ENCODE data around the gene SLC30A2.

Gene SLC30A2

DNA sequence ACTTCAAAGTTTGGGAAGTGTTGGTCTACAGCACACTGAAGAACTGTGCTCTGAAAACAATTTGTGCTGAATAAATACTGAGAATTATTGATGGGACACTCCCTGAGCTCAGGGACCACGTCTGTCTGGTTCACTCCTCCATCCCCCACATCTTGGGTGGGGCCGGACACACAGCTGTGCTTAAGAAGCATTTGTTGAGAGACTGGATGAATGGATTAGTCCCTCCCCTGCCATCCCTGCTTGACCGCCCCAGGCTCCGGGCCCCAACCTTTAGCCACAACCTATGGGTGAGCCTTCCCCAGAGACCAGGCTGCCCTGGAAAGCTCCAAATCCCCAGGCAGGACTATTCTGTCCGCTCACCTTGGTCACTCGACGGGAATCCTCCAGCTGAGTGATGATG lies 14.0 kb upstream of the SLC30A2 start:
- Mint-ChIP-seq H3K27me3 (peaks cover 72% of the 10 kb centered on the region), H3K9me3 (no peaks in the 10 kb centered on the region), H3K27ac (no peak overlapping the region), H3K4me1 (no peaks in the 10 kb centered on the region), H3K36me3 (no peaks in the 10 kb centered on the region), H3K4me3 (no peak overlapping the region)
- DNase-seq: no peak
- CTCF ChIA-PET: no interaction called here

- H3K4me3 Mint-ChIP-seq: no peak overlapping the region
- no peaks in the 10 kb centered on the region for H3K4me1 Mint-ChIP-seq
- H3K27me3 Mint-ChIP-seq: peaks cover 79% of the 10 kb centered on the region
- no peak overlapping the region for H3K27ac Mint-ChIP-seq
- CTCF ChIA-PET: no interaction called here
- DNase-seq: no peak
- H3K9me3 Mint-ChIP-seq: no peaks in the 10 kb centered on the region
- H3K36me3 Mint-ChIP-seq: no peaks in the 10 kb centered on the region
Measured at GRCh38 chr1:26058052-26058595, 12.2 kb upstream of the SLC30A2 start.

DNA sequence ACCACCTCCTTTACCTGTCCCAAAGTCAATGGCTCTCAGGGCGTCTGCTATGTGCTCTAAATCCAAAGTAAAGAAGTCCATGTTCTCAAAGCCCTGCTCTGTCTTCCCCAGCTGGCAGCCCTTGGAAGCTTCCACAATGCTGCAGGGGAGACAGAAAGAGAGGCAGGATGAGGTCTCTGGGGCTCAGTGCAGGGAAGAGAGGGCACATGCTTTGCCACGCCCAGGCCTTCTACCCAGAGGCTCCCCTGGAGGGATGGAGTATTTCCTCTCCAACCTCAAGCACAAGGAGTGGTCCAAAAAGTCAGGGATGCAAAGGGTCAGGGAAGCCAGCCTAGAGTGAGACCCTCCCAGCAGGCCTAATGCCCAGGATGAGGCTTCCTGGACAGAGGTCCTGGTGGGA lies 11.3 kb upstream of the SLC30A2 start:
- Mint-ChIP-seq H3K36me3 (no peaks in the 10 kb centered on the region), H3K4me1 (no peaks in the 10 kb centered on the region), H3K9me3 (no peaks in the 10 kb centered on the region), H3K27ac (no peak overlapping the region), H3K27me3 (peaks cover 80% of the 10 kb centered on the region), H3K4me3 (no peak overlapping the region)
- CTCF ChIA-PET: no interaction called here
- DNase-seq: no peak

DNA sequence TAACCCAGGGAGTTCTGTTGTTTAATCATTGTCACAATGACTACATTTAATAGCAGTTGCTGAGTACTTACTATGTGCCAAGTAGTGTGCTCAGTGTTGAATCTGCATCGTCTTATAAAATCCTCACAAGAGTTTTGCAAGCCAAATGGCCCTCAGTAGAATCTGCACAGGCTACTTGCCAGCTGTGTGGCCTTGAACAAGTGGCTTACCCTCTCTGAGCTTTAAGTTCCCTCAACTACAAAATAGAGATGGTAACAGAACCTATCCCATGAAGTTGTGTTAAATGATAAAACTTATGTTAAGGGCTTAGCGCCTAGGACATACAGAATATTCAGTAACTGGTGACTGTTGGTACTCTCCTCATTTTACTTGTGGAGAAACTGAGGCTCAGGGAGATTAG lies 9.1 kb upstream of the SLC30A2 start:
- H3K4me3 Mint-ChIP-seq: no peak overlapping the region
- no peak overlapping the region for H3K27ac Mint-ChIP-seq
- peaks cover 7% of the 10 kb centered on the region for H3K4me1 Mint-ChIP-seq
- CTCF ChIA-PET: no interaction called here
- peaks cover 84% of the 10 kb centered on the region for H3K27me3 Mint-ChIP-seq
- no peaks in the 10 kb centered on the region for H3K36me3 Mint-ChIP-seq
- no peaks in the 10 kb centered on the region for H3K9me3 Mint-ChIP-seq
- no peak for DNase-seq

- CTCF ChIA-PET: no interaction called here
- peaks cover 84% of the 10 kb centered on the region for H3K27me3 Mint-ChIP-seq
- H3K4me1 Mint-ChIP-seq: peaks cover 7% of the 10 kb centered on the region
- no peak overlapping the region for H3K27ac Mint-ChIP-seq
- H3K9me3 Mint-ChIP-seq: no peaks in the 10 kb centered on the region
- no peak for DNase-seq
- H3K36me3 Mint-ChIP-seq: no peaks in the 10 kb centered on the region
- H3K4me3 Mint-ChIP-seq: no peak overlapping the region
Measured at GRCh38 chr1:26053718-26054560, 8.0 kb upstream of the SLC30A2 start.

DNA sequence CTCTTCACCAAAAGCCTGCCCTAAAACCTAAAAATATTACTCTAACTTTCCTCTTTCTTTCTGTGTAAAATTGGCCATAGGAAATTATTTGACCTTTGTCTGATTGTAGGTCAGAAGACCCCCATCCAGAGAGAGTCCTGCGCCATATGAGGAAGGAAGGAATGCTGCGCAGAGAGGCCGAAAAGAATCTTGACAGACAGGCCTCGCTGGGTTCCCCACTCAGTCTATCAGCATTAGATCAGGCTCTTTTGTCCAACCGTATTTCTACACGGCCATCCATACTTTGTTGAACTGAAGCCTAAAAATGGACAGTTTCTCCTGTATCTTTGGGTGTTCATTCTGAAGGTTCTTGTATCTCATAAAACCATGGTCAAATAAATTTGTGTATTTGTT lies 4.3 kb upstream of the SLC30A2 start:
- no peaks in the 10 kb centered on the region for H3K36me3 Mint-ChIP-seq
- no peak for DNase-seq
- no peak overlapping the region for H3K27ac Mint-ChIP-seq
- CTCF ChIA-PET: no interaction called here
- no peaks in the 10 kb centered on the region for H3K9me3 Mint-ChIP-seq
- H3K27me3 Mint-ChIP-seq: peaks cover 94% of the 10 kb centered on the region
- H3K4me3 Mint-ChIP-seq: no peak overlapping the region
- peaks cover 8% of the 10 kb centered on the region for H3K4me1 Mint-ChIP-seq

GRCh38 chr1:26049531-26050247 lies 3.8 kb upstream of the SLC30A2 start:
- Mint-ChIP-seq H3K4me1 (peaks cover 10% of the 10 kb centered on the region), H3K27me3 (peaks cover 94% of the 10 kb centered on the region), H3K9me3 (no peaks in the 10 kb centered on the region), H3K36me3 (no peaks in the 10 kb centered on the region), H3K27ac (no peak overlapping the region), H3K4me3 (no peak overlapping the region)
- CTCF ChIA-PET: no interaction called here
- no peak for DNase-seq

- CTCF ChIA-PET: interaction anchor here (1.6 kb wide), 1 partner anchor 11 kb away, joined by 4 read pairs; no protein-coding TSS in a partner anchor
- peaks cover 97% of the 10 kb centered on the region for H3K27me3 Mint-ChIP-seq
Measured at GRCh38 chr1:26047278-26047874, 1.5 kb upstream of the SLC30A2 start.

GRCh38 chr1:26046246-26047095 lies 553 bp upstream of the SLC30A2 start:
- CTCF ChIA-PET: interaction anchor here (1.6 kb wide), 1 partner anchor 10 kb away, joined by 4 read pairs; no protein-coding TSS in a partner anchor
- H3K27me3 Mint-ChIP-seq: peaks cover 98% of the 10 kb centered on the region
- H3K27ac Mint-ChIP-seq: no peak overlapping the region
- H3K36me3 Mint-ChIP-seq: no peaks in the 10 kb centered on the region
- peaks cover 10% of the 10 kb centered on the region for H3K4me1 Mint-ChIP-seq
- no peak overlapping the region for H3K4me3 Mint-ChIP-seq
- no peaks in the 10 kb centered on the region for H3K9me3 Mint-ChIP-seq
- no peak for DNase-seq

More at GRCh38 chr1:26047278-26047874, 1.5 kb upstream of the SLC30A2 start:
- H3K27ac Mint-ChIP-seq: no peak overlapping the region
- peaks cover 10% of the 10 kb centered on the region for H3K4me1 Mint-ChIP-seq
- no peaks in the 10 kb centered on the region for H3K9me3 Mint-ChIP-seq
- H3K36me3 Mint-ChIP-seq: no peaks in the 10 kb centered on the region
- no peak for DNase-seq
- H3K4me3 Mint-ChIP-seq: no peak overlapping the region

DNA sequence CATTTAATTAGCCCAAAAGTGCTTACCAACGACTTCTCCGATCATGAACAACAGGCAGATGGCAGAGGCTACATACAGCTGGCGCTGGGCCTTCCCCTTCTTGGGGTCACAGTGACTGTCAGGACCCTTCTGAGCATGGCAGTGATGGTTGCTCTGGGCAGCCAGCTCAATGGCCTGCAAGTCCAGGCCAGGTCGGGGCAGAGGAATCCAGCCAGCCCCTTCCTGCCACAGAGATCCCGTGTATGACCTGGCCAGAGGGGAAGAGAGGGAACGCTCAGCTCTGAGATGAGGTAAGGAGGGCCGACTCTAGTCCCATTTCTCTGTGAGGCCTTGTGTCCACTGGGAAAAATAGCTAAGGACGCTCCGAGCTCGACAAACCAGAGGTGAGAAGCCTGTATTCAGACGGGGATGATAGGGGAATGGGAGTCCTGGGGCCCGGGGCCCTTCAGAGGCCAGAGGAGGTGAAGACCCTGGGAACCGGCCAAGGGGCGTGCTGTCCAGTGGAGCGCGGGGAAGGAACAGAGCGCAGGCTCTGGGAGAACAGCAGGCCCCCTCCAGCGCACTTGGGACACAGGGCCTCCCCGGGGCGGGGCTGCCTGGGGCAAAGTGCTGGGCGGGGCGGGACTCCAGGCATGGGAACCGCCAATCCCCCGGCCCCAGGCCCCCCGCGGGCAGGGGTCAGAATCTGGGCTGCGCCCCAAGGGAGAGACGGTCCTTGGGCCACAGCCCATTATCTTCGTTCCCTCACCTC lies 772 bp downstream of the SLC30A2 start:
- Mint-ChIP-seq H3K36me3 (no peaks in the 10 kb centered on the region), H3K9me3 (no peaks in the 10 kb centered on the region), H3K4me1 (peaks cover 3% of the 10 kb centered on the region), H3K27me3 (peaks cover 94% of the 10 kb centered on the region), H3K27ac (no peak overlapping the region), H3K4me3 (no peak overlapping the region)
- no peak for DNase-seq
- CTCF ChIA-PET: interaction anchor here (1.3 to 1.5 kb wide), 4 partner anchors 9 to 189 kb away, joined by 3 to 5 read pairs (median 4); partner anchors contain the start of gene CEP85

- Mint-ChIP-seq H3K27me3 (peaks cover 92% of the 10 kb centered on the region), H3K4me1 (peaks cover 3% of the 10 kb centered on the region), H3K36me3 (no peaks in the 10 kb centered on the region), H3K4me3 (no peak overlapping the region), H3K27ac (no peak overlapping the region), H3K9me3 (no peaks in the 10 kb centered on the region)
- no peak for DNase-seq
- CTCF ChIA-PET: interaction anchor here (1.3 to 1.5 kb wide), 4 partner anchors 8 to 189 kb away, joined by 3 to 5 read pairs (median 4); partner anchors contain the start of gene CEP85
Measured at GRCh38 chr1:26044414-26044813, 1.5 kb downstream of the SLC30A2 start.

DNA sequence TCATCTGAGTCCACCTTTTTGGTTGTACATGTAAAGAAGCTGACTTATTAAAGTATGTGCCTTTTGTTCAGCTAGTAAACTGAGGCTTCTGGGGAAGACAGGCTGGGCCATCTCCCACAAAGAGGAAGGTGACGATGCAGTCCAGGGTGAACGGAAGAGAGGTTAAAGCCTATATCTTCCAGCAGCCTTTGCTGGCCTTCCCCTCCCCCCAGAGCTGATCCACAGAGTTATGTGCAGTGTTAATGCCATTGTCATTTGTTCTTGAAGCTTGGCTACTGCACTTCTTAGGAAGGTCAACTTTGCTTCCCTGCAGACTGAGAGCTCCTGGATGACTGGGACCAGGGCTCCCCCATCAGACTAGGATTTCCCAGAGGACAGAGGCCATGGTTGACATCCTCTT lies 2.2 kb downstream of the SLC30A2 start:
- Mint-ChIP-seq H3K27ac (no peak overlapping the region), H3K36me3 (no peaks in the 10 kb centered on the region), H3K4me1 (peaks cover 3% of the 10 kb centered on the region), H3K27me3 (peaks cover 91% of the 10 kb centered on the region), H3K4me3 (no peak overlapping the region), H3K9me3 (no peaks in the 10 kb centered on the region)
- no peak for DNase-seq
- CTCF ChIA-PET: interaction anchor here (1.3 to 1.5 kb wide), 3 partner anchors 10 to 190 kb away, joined by 3 to 5 read pairs (median 4); partner anchors contain the start of gene CEP85

- Mint-ChIP-seq H3K4me3 (no peak overlapping the region), H3K27ac (no peak overlapping the region), H3K4me1 (peaks cover 3% of the 10 kb centered on the region), H3K27me3 (peaks cover 86% of the 10 kb centered on the region), H3K36me3 (no peaks in the 10 kb centered on the region), H3K9me3 (no peaks in the 10 kb centered on the region)
- no peak for DNase-seq
- CTCF ChIA-PET: interaction anchor here (2.1 kb wide), 1 partner anchor 103 kb away, joined by 6 read pairs; no protein-coding TSS in a partner anchor
Measured at GRCh38 chr1:26041978-26042377, 3.9 kb downstream of the SLC30A2 start.
